H9 (cell line): Measurements from ENCODE around the gene VEGFD. TPM values are rescaled to one million over a fixed set of nuclear protein-coding genes. Genes with fewer than 3 reads are reported as not detected.

ENCODE experiments used
- DNase-seq: peaks from one replicate; pipeline ENCODE4 v3.0.0-alpha.2; 2017
- H2AFZ ChIP-seq: one replicate; pipeline ENCODE4 v1.6.1; 2013; ENCODE audit warnings: mild to moderate bottlenecking, low read length, control low read depth, moderate library complexity
- H2AK5ac ChIP-seq: 2 replicates; pipeline ENCODE4 v1.6.1; 2013; ENCODE audit warnings: low read length, control low read depth, mixed read lengths; ENCODE audit not compliant: insufficient read length
- H2BK120ac ChIP-seq: one replicate; pipeline ENCODE4 v1.6.1; 2013; ENCODE audit warnings: low read depth, mild to moderate bottlenecking, low read length, control low read depth, inconsistent platforms; ENCODE audit not compliant: poor library complexity, severe bottlenecking
- H2BK12ac ChIP-seq: 2 replicates; pipeline ENCODE4 v1.6.1; 2013; ENCODE audit warnings: low read length, control low read depth, mixed read lengths, low read depth; ENCODE audit not compliant: insufficient read length
- H2BK15ac ChIP-seq: 2 replicates; pipeline ENCODE4 v1.6.1; 2013; ENCODE audit warnings: low read depth, low read length, control low read depth
- H2BK20ac ChIP-seq: one replicate; pipeline ENCODE4 v1.6.1; 2013; ENCODE audit warnings: low read depth, mild to moderate bottlenecking, low read length, control low read depth, inconsistent platforms; ENCODE audit not compliant: poor library complexity, severe bottlenecking
- H2BK5ac ChIP-seq: 2 replicates; pipeline ENCODE4 v1.6.1; 2013; ENCODE audit warnings: low read length, control low read depth, mixed read lengths; ENCODE audit not compliant: insufficient read length
- H3K14ac ChIP-seq: 2 replicates; pipeline ENCODE4 v1.6.1; 2013; ENCODE audit warnings: low read length, control low read depth; ENCODE audit not compliant: insufficient read depth
- H3K18ac ChIP-seq: 2 replicates; pipeline ENCODE4 v1.6.1; 2013; ENCODE audit warnings: low read depth, mild to moderate bottlenecking, mixed read lengths, low read length, control low read depth; ENCODE audit not compliant: insufficient read length
- H3K23ac ChIP-seq: 2 replicates; pipeline ENCODE4 v1.6.1; 2013; ENCODE audit warnings: low read length, control low read depth, mixed read lengths, low read depth; ENCODE audit not compliant: insufficient read length
- H3K23me2 ChIP-seq: 2 replicates; pipeline ENCODE4 v1.6.1; 2013; ENCODE audit warnings: low read depth, mild to moderate bottlenecking, mixed read lengths, low read length, control low read depth; ENCODE audit not compliant: insufficient read length, poor library complexity, severe bottlenecking
- H3K27ac ChIP-seq: 2 replicates; pipeline ENCODE4 v1.5.1; 2013; ENCODE audit warnings: low read length, control low read depth, mixed read lengths, low read depth; ENCODE audit not compliant: insufficient read length
- H3K27me3 ChIP-seq: 2 replicates; pipeline ENCODE4 v1.6.1; 2013; ENCODE audit warnings: low read length, control low read depth, inconsistent platforms; ENCODE audit not compliant: insufficient read depth
- H3K4ac ChIP-seq: 2 replicates; pipeline ENCODE4 v1.6.1; 2013; ENCODE audit warnings: low read depth, mild to moderate bottlenecking, control low read depth, inconsistent platforms, low read length, moderate library complexity
- H3K4me1 ChIP-seq: 2 replicates; pipeline ENCODE4 v1.6.1; 2013; ENCODE audit warnings: low read length, control low read depth, inconsistent platforms; ENCODE audit not compliant: insufficient read depth
- H3K4me2 ChIP-seq: 2 replicates; pipeline ENCODE4 v1.6.1; 2013; ENCODE audit warnings: low read length, control low read depth, mixed read lengths; ENCODE audit not compliant: insufficient read length, insufficient read depth
- H3K56ac ChIP-seq: 2 replicates; pipeline ENCODE4 v1.6.1; 2013; ENCODE audit warnings: low read depth, mild to moderate bottlenecking, mixed read lengths, low read length, control low read depth; ENCODE audit not compliant: insufficient read length
- H3K79me1 ChIP-seq: 2 replicates; pipeline ENCODE4 v1.6.1; 2013; ENCODE audit warnings: low read depth, mild to moderate bottlenecking, moderate library complexity, low read length, control low read depth, inconsistent platforms; ENCODE audit not compliant: insufficient read depth, poor library complexity, severe bottlenecking
- H3K79me2 ChIP-seq: 2 replicates; pipeline ENCODE4 v1.6.1; 2013; ENCODE audit warnings: low read length, control low read depth, inconsistent platforms; ENCODE audit not compliant: insufficient read depth
- H3K9ac ChIP-seq: 2 replicates; pipeline ENCODE4 v1.6.1; 2013; ENCODE audit warnings: low read length, control low read depth, mixed read lengths; ENCODE audit not compliant: insufficient read length; ENCODE audit errors: extremely low read depth
- H3K9me3 ChIP-seq: one replicate; pipeline ENCODE4 v1.6.1; 2013; ENCODE audit warnings: low read depth, low read length, inconsistent platforms; ENCODE audit not compliant: control insufficient read depth
- H3T11ph ChIP-seq: one replicate; pipeline ENCODE4 v1.6.1; 2013; ENCODE audit warnings: mild to moderate bottlenecking, low read length, control low read depth, inconsistent platforms
- H4K20me1 ChIP-seq: one replicate; pipeline ENCODE4 v1.6.1; 2013; ENCODE audit not compliant: control insufficient read depth, insufficient read length, insufficient read depth
- H4K5ac ChIP-seq: 2 replicates; pipeline ENCODE4 v1.6.1; 2013; ENCODE audit warnings: low read depth, mild to moderate bottlenecking, mixed read lengths, low read length, control low read depth; ENCODE audit not compliant: insufficient read length
- H4K8ac ChIP-seq: replicated peaks from 2 replicates; pipeline ENCODE4 v1.6.1; 2013; ENCODE audit warnings: low read length, control low read depth, mixed read lengths, low read depth; ENCODE audit not compliant: insufficient read length
- H4K91ac ChIP-seq: 2 replicates; pipeline ENCODE4 v1.6.1; 2013; ENCODE audit warnings: low read depth, mild to moderate bottlenecking, moderate library complexity, mixed read lengths, low read length, control low read depth; ENCODE audit not compliant: insufficient read length
- H3K27ac Mint-ChIP-seq, 3 experiments: 2 replicates in 2 of 3; 3 replicates in 1 of 3; pipeline ENCODE4 v1.8.0; 2020 to 2021; ENCODE audit warnings: mixed read lengths in 3 of 3, mild to moderate bottlenecking in 1 of 3, moderate library complexity in 1 of 3
- H3K27me3 Mint-ChIP-seq: 2 replicates; pipeline ENCODE4 v1.8.0; 2021; ENCODE audit warnings: low read depth, mild to moderate bottlenecking, moderate library complexity, mixed read lengths
- H3K36me3 Mint-ChIP-seq, 3 experiments: 2 replicates in 2 of 3; 3 replicates in 1 of 3; pipeline ENCODE4 v1.8.0; 2020 to 2021; ENCODE audit warnings: low read depth in 3 of 3, mixed read lengths in 3 of 3; ENCODE audit not compliant: insufficient read depth in 1 of 3
- H3K4me1 Mint-ChIP-seq, 2 experiments: 2 replicates each; pipeline ENCODE4 v1.8.0; 2020; ENCODE audit warnings: mixed read lengths in 2 of 2
- H3K4me3 Mint-ChIP-seq, 2 experiments: 2 replicates in 1 of 2; 3 replicates in 1 of 2; pipeline ENCODE4 v1.8.0; 2020 to 2021; ENCODE audit warnings: mild to moderate bottlenecking in 2 of 2, mixed read lengths in 2 of 2, moderate library complexity in 1 of 2
- H3K9me3 Mint-ChIP-seq, 2 experiments: 2 replicates in 1 of 2; 3 replicates in 1 of 2; pipeline ENCODE4 v1.8.0; 2020; ENCODE audit warnings: mild to moderate bottlenecking in 2 of 2, mixed read lengths in 2 of 2, moderate library complexity in 1 of 2
- WGBS: extraction: QIAGEN DNeasy Blood & Tissue Kit; methylation state at CpG from one replicate; pipeline ENCODE4 v1.1.7; 2013; ENCODE audit warnings: missing lambda C conversion rate, low lambda C conversion rate, mixed read lengths; ENCODE audit not compliant: insufficient read length; ENCODE audit errors: extremely low coverage; 5-methylcytosine and 5-hydroxymethylcytosine counted together
- total RNA-seq: library from RNA; stranded (reverse); gene quantifications from 2 replicates; pipeline ENCODE4 v1.2.1, GENCODE V29; 2021
- TF ChIP-seq, protein P1 (sequence below): fragments of 200-600 bp; sonication (generic); conservative IDR thresholded peaks from 3 replicates; pipeline ENCODE4 v1.8.0; 2021; ENCODE audit warnings: antibody characterized with exemption, mild to moderate bottlenecking

VEGFD gene
- total RNA-seq, 1 experiment from 2014 or later: 0.11 TPM

DNA sequence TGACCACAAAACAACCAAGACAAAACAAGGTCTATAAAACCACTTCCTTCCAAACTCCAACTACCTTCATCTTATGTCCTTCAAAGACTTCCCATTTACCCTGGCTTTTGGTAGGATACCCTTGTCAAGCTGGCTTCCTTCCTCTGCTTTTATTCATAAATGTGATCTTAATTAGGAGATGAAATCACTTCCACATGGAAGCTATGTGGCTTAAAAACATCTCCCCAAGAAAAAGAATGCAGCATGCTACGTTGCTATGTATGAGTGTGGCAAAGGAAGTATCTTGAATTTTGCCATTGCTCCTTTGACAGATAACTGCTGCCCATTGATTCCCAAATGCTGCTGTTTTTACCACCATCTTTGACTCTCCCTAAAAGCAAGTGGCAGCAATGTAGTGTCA, 46.4 kb upstream of the VEGFD start:
- Histone ChIP-seq H3K4ac (no peak overlapping the region), H4K91ac (no peak overlapping the region), H3K56ac (no peak overlapping the region), H3T11ph (no peak overlapping the region), H3K9me3 (no peaks in the 10 kb centered on the region), H3K4me1 (no peaks in the 10 kb centered on the region), H4K20me1 (no peaks in the 10 kb centered on the region), H3K4me2 (no peak overlapping the region), H2BK12ac (no peak overlapping the region), H3K18ac (no peak overlapping the region), H2BK15ac (no peak overlapping the region), H3K79me2 (no peaks in the 10 kb centered on the region), H3K9ac (no peak overlapping the region), H2BK5ac (no peak overlapping the region), H2AK5ac (no peak overlapping the region), H2BK20ac (no peak overlapping the region), H2AFZ (no peak overlapping the region), H2BK120ac (no peak overlapping the region), H4K8ac (no peak overlapping the region), H3K14ac (no peak overlapping the region), H3K23ac (no peak overlapping the region), H3K79me1 (no peaks in the 10 kb centered on the region), H4K5ac (no peak overlapping the region), H3K27ac (no peak overlapping the region), H3K27me3 (no peaks in the 10 kb centered on the region), H3K23me2 (no peaks in the 10 kb centered on the region)
- Mint-ChIP-seq H3K27me3 (peaks cover 1% of the 10 kb centered on the region), H3K9me3 (no peaks in the 10 kb centered on the region), H3K4me3 (no peak overlapping the region), H3K4me1 (no peaks in the 10 kb centered on the region), H3K27ac (no peak overlapping the region), H3K36me3 (peaks cover 0 to 2% (median 1%) of the 10 kb centered on the region in 3 experiments; a peak in 3 of 7 replicates)
- no peak for DNase-seq
- TF ChIP-seq, protein P1, sequence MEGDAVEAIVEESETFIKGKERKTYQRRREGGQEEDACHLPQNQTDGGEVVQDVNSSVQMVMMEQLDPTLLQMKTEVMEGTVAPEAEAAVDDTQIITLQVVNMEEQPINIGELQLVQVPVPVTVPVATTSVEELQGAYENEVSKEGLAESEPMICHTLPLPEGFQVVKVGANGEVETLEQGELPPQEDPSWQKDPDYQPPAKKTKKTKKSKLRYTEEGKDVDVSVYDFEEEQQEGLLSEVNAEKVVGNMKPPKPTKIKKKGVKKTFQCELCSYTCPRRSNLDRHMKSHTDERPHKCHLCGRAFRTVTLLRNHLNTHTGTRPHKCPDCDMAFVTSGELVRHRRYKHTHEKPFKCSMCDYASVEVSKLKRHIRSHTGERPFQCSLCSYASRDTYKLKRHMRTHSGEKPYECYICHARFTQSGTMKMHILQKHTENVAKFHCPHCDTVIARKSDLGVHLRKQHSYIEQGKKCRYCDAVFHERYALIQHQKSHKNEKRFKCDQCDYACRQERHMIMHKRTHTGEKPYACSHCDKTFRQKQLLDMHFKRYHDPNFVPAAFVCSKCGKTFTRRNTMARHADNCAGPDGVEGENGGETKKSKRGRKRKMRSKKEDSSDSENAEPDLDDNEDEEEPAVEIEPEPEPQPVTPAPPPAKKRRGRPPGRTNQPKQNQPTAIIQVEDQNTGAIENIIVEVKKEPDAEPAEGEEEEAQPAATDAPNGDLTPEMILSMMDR: no peak
- no CpG with 5 or more reads among the region's 1 CpG for WGBS
